Loucy (cell line): ENCODE results near the gene KRT1.

ENCODE experiments used
- EZH2phosphoT487 ChIP-seq: fragments of 200-600 bp; IDR thresholded peaks from 2 replicates; pipeline ENCODE4 v1.6.1; 2018; ENCODE audit warnings: antibody characterized with exemption, mild to moderate bottlenecking, moderate library complexity, borderline replicate concordance
- TF ChIP-seq, protein P1 (sequence below): fragments of 200-600 bp; sonication (generic); conservative IDR thresholded peaks from 2 replicates; pipeline ENCODE4 v1.5.1; 2014; ENCODE audit warnings: mild to moderate bottlenecking, antibody characterized with exemption, low read length

DNA sequence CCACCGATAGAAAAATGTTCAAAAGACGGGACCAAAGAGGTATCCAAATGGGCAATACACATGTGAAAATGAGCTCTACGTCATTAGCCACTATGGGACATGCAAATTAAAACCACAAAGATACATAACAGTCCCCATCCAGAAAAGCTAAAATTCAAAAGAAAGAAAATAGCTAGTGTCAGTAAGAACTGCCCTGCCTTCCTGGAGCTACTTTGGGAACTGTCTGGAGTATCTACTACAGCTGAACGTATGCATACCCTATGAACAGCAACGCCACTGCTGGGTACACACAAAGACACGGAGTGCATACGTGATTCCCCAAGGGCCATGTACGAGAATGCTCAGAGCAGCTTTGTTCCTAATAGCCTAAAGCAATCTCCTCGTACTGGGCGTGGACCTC is 48.9 kb upstream of the KRT1 start:
- TF ChIP-seq, protein P1, sequence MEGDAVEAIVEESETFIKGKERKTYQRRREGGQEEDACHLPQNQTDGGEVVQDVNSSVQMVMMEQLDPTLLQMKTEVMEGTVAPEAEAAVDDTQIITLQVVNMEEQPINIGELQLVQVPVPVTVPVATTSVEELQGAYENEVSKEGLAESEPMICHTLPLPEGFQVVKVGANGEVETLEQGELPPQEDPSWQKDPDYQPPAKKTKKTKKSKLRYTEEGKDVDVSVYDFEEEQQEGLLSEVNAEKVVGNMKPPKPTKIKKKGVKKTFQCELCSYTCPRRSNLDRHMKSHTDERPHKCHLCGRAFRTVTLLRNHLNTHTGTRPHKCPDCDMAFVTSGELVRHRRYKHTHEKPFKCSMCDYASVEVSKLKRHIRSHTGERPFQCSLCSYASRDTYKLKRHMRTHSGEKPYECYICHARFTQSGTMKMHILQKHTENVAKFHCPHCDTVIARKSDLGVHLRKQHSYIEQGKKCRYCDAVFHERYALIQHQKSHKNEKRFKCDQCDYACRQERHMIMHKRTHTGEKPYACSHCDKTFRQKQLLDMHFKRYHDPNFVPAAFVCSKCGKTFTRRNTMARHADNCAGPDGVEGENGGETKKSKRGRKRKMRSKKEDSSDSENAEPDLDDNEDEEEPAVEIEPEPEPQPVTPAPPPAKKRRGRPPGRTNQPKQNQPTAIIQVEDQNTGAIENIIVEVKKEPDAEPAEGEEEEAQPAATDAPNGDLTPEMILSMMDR = no peak
- TF ChIP-seq EZH2phosphoT487 = no peak
